SH-SY5Y (cell line): ENCODE measurements around the gene CERS2.

Source experiments
- GATA2 ChIP-seq: IDR thresholded peaks from 2 replicates; pipeline ENCODE4 v1.6.1; 2011; ENCODE audit warnings: mild to moderate bottlenecking, low read depth, low read length
- GATA3 ChIP-seq: IDR thresholded peaks from 2 replicates; pipeline ENCODE4 v1.6.1; 2011; ENCODE audit warnings: low read depth, mild to moderate bottlenecking, low read length, moderate library complexity

CERS2 gene

DNA sequence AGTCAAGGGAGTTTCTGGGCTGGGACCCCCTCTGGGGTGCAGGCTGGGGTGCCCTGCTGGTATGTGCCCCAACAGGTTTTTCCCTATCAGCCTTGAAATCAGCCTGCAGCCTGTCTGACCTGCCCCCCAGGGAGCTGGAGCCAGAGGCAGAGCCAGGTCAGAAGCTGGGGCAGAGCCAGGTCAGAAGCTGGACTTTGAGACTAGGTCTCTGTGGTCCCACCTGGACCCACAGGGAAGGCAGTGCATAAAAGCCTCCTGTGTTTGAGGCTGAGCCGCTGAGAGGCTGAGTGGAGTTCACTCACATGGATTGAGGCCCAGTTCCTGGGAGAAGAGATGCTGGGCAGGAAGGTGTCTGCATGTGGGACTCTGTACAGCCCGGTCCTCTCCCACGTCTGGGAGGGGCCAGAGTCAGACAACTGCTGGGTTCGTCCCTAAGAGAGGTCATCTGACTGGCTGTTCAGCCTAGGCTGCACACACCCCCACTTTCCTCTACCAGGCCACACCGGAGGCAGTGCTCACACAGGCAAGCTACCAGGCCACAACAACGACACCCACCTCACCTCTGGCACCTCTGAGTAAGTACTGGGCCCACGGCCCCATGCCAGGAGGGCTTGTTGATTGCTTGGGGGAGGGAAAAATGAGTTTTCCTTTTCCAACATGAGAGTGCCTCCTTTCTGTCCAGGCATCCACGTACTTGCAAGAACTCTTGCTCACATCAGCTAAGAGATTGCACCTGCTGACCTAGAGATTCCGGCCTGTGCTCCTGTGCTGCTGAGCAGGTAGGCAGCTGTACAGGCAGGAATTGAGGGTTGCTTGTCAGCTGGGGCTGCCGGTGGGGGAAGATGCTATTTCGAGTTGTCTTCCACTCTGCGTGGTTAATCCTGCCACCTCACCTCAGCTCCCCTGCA lies 7.4 kb upstream of the CERS2 start, which contains the start of gene ANXA9:
TSS of gene ANXA9 (plus strand) at position 488 of the 908 bp plus-strand sequence. CDS start 814 bp downstream, outside the sequence.
- TF ChIP-seq GATA3 (no peak), GATA2 (no peak)

DNA sequence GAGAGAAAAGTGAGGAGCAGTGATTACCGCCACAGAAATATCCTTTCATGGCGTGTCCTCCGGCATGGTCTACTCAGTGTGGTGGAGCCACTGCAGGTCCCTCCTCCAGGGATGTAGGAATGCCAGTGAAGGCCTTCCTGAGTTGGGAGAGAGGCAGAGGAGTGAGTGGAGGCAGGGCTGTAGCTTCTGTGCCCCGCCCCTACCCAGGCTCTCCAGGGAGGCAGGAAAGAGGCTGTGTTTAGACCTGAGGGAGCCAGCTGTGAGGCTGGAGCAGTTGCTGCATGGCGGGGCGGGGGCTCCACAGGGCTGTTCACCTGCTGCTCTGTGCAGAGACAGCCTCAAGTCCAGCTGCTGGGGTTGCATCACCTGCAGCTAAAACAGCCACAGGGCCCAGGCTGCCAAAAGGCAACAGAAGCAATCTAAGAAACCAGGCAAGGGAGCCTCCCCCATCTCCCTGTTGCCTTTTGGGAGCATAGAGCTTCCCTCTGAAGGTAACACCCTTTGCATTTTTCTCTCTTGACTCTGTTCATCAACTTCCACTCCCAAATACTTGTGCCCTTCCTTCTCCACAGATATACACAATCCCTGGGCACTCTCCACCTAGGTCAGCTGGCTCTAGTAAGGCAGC lies 6.7 kb upstream of the CERS2 start:
- TF ChIP-seq GATA3: no peak
- TF ChIP-seq GATA2: no peak

DNA sequence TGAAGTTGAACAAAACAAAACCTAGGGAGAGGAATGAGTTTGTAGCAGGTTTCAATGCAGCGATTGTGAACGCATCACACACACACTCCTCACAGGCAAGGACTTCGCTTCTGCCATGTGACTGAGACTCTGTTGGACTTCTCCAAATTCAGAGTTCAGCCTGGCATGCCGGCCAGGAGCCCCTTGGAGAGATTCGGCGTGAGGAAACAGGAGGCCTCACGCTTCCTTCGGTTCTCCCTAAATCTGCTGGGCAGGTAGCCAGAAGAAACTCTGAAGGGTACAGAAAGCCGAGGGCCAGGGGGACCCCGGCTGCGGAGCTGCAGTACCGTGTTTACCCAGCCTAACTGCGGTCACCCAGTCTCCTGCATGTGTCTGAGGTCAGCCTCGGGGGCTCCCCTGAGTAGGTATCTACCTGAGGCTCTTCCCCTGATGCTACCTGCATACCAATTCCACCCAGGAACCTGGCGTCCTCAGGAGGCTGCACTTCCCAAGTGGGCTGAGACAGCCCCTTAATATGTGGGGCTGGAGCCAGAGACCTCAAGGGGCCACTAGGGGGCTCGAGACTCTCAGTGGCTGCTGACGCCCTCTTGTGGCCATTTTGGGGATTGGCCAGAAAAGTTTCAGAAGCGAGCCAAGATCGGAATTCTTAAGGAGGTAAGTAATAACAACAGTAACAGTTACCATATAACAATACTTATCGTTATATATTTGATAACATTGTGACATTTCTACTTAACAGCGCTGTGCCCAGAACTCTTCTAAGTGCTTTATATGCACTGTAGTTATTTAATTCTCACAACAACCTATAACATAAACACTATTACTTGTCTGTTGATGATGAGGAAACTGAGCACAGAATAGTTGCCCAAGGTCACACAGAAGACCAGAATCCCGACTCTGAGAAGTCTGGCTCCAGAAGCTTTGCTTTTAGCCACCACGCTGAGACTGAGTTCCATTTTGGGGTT lies 4.7 kb upstream of the CERS2 start:
- TF ChIP-seq GATA2: no peak
- no peak for TF ChIP-seq GATA3

DNA sequence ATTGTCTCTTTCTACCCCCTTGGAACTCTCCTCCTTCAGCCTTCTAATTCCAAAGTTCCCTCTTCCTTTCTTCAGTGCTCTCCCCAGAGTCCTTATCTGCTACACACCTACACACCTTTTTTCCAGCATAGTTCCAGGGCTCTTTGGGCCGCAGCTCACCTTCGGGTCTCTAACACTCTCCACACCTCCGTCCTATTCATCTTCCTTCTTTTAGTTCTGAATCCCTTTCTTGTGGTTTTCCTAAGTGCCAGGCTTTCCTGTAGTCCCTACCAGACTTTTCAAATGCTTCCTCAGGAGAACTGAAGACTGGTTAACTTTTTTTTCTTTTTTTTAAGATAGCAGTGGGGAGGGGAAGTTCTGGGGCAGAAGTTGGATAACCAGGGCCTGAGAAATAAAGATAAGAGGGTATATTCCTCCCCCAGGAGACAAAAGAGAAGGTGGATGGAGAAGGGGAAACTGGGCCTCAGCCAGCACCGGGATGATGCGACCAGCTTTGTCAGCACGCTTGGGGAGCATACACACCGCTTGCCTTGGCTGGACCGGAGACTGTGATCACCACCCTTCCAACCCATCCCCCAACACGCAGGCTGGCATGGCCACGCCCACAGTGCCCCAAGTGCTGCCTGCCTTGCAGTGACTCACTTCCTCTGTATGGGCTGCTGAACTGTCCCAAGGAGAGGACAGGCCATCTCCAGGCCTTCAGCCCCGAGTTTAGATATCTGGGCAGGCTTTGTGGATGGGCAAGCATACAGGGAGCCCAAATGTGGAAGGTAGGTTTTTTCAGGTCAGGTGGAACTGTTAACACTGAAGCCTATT lies 2.5 kb upstream of the CERS2 start:
- TF ChIP-seq GATA3 (no peak), GATA2 (no peak)

DNA sequence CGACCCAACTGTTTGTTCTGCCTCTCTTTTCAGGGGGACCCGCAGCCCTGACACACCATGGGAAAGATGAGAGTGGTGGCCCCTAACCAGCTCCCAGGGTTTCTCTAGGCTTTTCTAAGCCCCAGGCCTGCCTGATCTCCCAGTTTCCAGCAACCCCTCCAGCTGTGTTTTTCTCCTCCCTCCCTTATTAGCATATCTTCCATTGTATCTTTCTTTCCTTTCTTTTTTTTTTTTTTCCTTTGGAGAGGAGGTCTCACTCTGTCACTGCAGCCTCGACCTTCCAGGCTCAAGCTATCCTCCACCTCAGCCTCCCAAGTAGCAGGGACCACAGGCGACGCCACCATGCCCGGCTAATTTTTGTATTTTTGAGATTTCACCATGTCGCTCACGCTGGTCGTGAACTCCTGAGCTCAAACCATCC lies 1.8 kb upstream of the CERS2 start:
- TF ChIP-seq GATA2: no peak

DNA sequence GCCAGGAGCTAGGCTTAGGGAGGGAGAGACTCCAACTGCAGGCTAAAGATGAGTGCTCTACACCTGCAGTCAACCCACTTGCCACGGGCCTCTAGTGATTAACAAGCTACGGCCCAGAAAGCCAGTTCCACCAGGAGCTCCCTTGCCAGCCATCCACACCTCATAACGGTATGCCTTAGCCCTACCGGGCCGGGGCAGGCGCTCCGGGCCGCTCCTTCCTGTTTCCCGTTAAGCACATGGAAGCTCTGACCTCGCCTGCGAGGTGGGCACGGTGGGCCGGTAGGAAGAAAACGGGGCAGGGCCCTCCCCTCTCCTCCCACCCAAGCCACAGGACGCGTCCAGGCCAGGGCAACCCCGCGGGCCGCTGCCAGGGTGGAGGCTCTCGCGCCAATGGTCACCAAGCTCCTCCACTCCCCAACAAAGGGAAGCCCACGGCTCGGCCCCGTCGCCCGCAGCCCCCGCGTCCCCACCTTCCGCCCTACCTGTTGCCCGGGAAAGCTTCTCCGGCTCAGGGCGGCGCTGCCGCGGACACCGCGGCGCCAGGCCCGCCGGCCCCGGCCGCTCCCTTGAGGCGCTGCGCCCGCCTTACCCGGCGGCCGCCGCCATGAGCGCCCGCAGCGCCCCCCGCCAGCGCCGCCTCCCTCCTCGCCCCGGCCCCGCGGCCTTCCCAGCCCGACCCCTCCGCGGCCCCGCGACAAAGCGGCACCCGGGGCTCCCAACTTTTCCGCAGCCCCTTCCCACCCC lies 627 bp downstream of the CERS2 start:
- TF ChIP-seq GATA2 (no peak), GATA3 (no peak)

DNA sequence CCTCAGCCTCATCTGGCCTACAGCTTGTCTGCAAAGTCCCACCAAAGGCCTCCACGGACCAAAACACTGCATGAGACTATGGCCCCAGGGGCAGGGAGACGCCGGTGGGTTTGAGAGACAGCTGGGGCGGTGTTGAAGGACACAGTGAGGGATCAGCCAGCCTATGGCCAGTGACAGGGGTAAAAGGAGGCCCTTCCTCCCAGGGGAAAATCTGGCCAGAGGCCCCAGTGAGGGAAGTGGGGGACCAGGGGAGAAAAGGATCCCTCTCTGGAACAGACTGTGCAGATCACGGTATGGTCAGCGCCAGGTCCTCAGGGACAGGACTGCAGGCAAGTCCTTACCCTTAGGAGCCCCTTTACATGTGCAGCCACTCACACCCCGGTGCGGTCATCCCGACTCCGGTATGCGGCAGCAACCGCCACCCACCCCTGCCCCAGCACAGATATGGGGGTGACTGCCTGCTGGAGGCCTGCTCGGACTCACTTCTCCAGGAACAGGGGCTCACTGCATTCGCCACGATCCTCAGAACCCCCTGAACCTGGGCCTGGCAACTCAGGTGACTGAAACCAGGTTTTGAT lies 1.3 kb downstream of the CERS2 start:
- TF ChIP-seq GATA3 (no peak), GATA2 (no peak)

DNA sequence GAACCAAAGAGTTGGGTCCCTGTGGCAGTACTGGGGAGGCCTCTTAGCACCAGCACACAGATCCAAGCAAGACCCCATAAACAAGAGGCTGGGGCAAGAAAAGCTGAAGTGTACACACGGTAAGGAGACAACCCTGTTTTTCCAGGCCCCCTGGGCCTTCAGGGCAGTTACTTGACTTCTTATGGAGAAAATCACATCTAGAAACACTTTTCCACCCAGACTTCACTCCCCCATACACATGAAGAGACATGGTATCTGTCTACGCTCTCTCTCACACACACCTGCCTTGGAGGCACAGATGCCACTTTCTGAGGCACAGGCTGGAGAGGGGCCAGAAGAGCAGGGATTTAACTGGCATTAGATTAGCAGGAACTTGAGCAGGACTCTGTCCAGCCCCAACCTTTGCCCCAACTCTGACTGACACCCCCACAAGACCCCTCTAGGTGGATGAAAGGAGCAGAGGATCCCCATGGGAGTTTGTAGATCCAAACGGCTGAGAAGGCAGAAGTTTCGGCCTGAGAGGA lies 2.2 kb downstream of the CERS2 start:
- no peak for TF ChIP-seq GATA3
- TF ChIP-seq GATA2: no peak

DNA sequence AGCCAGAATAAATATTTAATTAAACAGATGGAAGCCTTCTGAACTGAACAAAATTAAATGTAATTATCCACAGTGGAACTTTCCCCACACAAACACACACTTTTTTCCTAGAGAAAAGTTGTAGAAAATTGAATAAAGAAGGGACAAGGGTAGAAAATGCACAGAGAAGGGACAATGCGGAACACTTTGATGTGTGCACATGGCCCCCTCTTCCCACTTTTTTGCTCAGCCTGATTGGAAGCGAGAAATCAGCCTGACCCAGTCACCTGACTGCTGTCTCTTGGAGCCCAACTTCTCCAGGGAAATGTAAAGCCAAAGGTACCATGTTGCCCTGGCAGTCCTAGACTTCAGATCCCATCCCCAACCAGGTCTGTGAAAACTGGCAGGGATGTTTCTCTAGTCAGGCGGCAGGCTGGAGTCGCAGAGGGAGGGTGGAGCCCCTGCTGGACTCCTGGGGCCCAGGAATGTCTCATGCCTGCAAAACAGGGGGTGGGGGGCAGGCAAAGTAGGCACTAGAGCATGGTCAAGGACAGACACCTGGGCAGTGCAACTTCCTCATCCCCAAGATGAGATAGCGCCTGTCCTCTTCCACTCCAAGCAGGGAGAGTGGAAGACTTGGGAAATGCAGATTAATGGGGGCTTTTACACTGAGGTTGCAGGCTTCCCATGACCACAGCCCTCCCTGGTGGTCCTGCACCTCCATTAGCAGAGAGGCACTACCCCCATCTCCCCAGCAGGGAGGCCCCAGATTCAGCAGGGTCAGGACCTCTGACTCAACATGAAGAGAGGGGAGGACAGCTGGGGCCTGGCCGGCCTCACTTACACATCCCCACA lies 2.8 kb downstream of the CERS2 start:
- no peak for TF ChIP-seq GATA3
- TF ChIP-seq GATA2: no peak

DNA sequence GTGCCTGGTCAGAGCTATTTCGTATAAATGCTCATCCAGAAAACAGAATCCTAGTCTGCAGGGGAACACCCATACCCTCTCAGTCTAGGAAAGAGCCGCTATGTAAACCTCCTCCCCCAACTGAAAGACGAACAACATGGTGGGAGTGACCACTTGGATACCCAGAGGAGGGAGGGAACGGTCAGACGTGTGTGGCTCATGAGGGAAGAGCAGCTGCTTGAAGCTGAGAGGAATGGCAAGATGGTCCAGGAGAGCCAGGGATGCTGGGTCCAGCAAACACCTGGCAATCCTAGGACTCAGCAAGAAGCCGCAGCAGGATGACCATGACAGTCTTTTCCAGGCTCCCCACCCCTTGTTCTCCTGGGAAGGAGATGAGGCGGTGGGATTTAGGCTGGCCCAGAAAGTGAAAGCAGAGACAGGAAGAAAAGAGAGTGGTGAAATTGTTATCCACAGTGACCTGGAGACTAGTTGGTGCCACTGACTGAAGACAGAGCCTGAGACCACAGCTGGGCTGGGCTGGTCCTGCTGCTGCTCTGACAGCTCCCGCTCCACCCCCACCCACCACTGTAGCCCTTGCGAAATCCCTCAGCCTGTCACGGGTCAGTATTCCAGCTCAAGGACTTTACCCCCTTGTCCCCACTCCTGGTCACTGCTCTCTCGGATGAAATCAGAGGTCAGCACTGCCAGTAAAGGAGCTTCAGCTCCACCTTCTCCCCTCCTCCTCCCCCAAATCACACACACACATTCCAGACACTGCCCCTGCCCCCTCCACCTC lies 3.6 kb downstream of the CERS2 start:
- TF ChIP-seq GATA3: no peak
- no peak for TF ChIP-seq GATA2

DNA sequence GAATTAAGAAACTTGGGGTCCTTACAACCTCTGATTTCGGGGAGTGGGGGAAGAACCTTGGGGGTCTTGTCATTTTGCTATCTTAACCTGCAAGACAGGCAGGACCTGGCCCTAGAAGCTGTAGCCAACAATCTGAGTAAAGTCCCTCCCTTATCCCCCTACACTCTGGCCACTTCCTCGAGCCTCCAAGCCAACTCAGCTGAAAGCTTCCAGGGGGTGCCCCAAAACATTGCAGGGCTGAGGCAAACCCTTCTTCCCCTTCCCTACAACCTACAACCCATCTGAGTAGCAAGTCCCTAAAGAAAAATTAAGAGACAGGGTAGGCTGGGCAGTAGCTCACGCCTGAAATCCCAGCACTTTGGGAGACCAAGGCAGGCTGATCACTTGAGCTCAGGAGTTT lies 5.0 kb downstream of the CERS2 start:
- TF ChIP-seq GATA3: no peak
- TF ChIP-seq GATA2: no peak
